Measurements from ENCODE around the gene GMEB2.

DNA sequence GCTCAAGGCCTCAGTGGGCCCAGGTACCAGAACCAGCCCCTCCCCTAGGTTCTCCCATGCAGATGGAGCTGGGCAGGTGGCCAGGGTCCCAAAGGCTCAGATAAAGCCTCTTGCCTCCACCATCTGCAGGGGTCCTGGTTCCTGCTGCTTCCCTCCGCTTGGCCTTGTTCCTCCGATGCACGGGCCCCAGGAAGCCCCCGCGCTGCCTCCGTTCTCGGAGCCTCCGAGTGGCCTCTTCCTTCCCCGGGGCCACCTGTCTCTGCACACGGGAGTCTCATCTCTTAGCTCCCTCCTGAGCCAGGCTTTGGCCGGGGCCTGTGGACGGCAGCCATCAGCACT is 87.8 kb downstream of the GMEB2 start:
- TF ChIP-seq, protein P1, sequence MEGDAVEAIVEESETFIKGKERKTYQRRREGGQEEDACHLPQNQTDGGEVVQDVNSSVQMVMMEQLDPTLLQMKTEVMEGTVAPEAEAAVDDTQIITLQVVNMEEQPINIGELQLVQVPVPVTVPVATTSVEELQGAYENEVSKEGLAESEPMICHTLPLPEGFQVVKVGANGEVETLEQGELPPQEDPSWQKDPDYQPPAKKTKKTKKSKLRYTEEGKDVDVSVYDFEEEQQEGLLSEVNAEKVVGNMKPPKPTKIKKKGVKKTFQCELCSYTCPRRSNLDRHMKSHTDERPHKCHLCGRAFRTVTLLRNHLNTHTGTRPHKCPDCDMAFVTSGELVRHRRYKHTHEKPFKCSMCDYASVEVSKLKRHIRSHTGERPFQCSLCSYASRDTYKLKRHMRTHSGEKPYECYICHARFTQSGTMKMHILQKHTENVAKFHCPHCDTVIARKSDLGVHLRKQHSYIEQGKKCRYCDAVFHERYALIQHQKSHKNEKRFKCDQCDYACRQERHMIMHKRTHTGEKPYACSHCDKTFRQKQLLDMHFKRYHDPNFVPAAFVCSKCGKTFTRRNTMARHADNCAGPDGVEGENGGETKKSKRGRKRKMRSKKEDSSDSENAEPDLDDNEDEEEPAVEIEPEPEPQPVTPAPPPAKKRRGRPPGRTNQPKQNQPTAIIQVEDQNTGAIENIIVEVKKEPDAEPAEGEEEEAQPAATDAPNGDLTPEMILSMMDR (IDR thresholded peaks at IDR 0.05): no peak
- TF ChIP-seq POLR2A (IDR thresholded peaks at IDR 0.05): no peak
- no peak for TF ChIP-seq POLR2AphosphoS5 (IDR thresholded peaks at IDR 0.05)
